HG03139 (cell line): Measurements from ENCODE around the gene ZNF705A.
"Not testable (repeated sequence)": the region's sequence is repeated elsewhere in the genome, so short reads cannot be mapped to it uniquely, and the experiment has no call there.

ENCODE experiments used
- ATAC-seq: cut with Tn5 transposase; IDR thresholded peaks from one replicate; pipeline ENCODE4 v1.9.1; 2021; ENCODE audit not compliant: unreplicated experiment

Gene ZNF705A

DNA sequence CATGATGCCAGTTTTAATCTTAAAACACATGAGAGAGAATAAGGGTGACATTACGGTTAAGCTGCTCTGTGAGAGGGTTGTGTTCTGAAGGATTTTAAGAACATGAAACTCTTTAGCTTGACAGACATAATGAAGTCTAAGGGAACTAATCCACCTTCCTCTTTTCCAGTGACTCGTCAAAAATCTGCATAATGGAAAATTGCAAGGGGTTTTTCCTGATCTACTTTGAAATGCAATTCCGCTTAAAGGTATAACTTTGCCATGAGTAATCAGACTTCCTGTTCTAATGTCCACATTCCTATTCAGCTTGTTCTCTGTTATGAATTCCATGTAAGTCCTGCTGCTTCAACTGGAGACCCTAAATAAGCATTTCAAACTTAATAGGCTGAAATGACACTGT lies at the start of gene ZNF705A:
ZNF705A (plus strand) TSS at position 171 of the 400 bp plus-strand sequence. CDS start 15,611 bp downstream, outside the sequence.
- ATAC-seq = no peak

DNA sequence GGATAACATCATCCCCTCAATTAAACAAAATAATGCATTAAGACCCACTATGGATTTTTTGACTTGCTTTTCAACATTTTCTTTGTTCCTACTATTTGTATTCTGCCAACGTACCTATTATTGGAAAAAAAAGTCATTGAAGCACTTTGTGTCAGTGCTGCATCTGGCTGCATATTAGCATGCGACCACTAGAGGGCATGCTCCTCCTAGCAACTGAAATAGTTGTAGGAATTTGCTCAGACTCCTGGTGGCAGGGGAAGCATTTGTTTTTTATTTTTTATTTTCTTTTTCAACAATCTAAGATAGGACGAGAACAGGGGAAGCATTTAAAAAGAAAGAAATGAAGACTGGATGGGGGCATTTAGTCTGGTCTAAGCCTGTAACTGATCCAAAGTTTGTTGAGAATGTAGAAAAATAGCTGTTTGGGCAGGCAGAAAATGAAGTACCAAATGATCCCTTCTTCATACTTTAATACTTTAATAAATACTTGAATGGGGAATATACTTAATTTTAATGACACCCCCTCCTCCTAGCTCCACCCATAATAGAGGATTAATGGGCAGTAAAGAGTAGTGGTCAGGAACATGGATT lies 47.9 kb upstream of the ZNF705A start:
- no peak for ATAC-seq

DNA sequence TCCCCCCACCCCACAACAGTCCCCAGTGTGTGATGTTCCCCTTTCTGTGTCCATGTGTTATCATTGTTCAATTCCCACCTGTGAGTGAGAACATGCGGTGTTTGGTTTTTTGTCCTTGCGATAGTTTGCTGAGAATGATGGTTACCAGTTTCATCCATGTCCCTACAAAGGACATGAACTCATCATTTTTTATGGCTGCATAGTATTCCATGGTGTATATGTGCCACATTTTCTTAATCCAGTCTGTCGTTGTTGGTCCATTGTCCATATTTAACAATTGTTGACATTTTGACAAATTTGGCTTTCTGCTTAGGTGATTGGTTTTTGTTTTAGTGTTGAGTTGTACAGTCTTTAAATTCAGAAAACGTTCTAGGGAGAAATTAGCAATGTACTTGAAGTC lies 43.7 kb upstream of the ZNF705A start:
- not testable (repeated sequence) for ATAC-seq

DNA sequence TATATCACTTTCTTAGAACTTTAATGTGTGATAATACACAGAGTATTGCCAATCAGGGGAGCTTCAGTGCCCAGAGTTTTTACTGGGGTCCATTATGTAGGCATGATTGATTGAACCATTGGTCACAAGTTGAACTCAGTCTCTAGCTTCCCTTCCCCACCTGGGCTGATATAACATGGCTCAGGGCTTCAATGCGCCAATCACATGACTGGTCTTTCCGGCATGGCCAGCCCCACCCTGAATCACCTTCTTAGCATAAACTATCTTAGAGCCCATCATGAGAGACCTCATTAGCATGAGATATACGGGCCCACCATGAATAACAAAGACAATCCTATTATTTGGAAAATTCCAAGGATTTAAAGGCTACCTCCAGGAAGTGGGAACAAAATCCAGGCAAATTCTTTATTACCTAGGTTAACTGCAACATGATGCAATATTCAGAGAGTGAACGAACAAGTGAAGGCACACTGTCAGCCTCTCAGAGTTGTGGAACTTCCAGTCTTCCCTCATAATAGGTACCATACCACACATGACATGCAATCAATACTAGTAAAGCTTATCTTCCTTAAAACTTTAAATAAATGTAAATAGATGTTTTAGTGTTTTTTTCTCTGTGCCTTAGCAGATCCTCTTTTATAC lies 36.6 kb upstream of the ZNF705A start:
- no peak for ATAC-seq

DNA sequence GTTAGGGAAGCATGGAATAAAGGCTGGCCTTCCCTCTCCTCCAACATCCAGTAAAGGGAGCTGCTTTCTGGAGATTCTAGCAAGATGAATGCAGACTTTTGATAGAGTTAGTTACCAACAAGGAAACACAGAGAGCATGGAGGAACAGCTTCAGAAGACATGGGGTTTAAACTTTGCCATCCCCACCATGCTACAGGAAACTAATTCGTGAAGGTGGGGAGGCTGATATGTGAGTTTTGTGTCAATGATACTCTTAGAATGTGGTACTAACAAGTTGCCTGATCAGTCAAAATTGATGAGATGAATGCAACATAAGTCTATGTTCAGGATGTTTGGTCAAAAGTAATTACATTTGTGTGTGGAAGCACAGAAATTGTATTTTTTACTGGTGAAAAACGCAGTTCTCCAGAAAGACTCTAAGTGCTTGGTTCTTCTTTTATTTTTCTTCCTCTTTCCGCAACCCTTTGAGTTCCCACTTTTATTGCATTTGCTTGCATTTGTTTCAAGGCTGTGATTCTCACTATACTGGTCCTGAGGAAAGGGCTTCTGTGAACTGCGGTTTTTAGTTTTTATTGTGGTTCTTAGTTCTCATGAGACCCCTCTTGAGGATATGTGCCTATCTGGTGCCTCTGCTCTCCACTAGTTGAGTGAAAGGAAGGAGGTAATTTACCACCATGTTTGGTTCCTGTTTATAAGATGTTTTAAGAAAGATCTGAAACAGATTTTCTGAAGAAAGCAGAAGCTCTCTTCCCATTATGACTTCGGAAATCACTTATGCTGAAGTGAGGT lies 33.5 kb upstream of the ZNF705A start, which contains the start of gene CLEC4A:
CLEC4A (plus strand) TSS at position 494 of the 789 bp plus-strand sequence; CDS start at position 756, 262 bp downstream.
- no peak for ATAC-seq

DNA sequence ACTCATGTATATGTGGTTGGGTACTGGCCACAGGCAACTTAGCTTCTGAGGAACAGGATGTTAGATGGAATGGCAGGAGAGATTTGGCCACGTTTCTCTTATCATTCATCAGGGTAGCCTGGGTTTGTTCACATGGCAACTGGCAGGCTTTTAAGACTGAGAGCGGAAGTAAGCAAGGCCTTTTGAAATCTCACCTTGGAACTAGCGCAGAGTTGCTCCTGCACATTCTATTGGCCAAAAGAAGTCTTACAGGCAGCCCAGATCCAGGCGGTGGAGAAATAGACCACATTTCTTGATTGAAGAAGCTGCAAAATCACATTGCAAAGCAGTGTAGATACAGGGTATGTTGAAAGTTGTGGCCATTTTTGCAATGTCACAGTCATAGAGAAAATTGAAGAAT lies 29.7 kb upstream of the ZNF705A start:
- ATAC-seq = no peak

DNA sequence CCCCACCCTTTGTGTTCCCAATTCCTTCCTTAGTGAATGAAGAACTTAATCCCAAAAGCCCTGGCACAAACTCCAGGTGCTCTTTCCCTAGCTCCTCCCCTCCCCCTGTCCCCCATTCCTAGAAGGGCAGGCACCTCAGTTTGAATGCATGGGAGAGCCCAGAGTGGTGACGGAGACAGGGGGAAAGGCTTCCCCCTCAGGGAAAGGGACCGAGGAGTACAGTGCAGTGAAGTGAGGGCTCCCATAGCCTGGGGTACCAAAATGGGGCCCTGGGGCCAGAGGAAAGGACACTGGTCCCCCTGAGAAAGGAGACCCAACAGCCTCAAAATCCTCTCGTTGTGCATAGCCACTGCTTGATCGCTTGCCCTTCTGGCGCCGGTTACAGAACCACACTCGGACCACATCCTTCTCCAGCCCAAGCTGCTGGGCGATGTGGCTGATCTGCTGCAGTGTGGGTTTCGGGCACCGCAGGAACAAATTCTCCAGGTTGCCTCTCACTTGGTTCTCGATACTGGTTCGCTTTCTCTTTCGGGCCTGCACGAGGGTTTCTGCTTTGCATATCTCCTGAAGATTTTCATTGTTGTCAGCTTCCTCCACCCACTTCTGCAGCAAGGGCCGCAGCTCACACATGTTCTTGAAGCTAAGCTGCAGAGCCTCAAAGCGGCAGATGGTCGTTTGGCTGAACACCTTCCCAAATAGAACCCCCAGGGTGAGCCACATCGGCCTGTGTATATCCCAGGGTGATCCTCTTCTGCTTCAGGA lies 23.0 kb upstream of the ZNF705A start:
- not testable (repeated sequence) for ATAC-seq

DNA sequence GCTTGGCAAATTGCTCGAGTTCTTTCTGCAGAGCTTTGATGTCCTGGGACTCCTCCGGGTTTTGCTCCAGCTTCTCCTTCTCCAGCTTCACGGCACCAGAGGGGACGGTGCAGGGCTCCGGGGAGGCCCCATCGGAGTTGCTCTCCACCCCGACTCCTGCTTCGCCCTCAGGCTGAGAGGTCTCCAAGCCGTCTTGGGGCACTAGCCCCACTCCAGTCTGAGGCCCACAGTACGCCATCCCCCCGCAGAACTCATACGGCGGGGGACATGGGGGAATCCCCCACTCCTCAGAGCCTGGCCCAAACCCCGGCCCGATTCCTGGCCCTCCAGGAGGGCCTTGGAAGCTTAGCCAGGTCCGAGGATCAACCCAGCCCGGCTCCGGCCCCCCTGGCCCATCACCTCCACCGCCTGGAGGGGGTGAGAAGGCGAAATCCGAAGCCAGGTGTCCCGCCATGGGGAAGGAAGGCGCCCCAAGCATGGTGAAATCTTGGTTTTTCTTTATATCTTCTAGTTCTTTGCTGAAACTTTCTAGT lies 22.4 kb upstream of the ZNF705A start:
- not testable (repeated sequence) for ATAC-seq

DNA sequence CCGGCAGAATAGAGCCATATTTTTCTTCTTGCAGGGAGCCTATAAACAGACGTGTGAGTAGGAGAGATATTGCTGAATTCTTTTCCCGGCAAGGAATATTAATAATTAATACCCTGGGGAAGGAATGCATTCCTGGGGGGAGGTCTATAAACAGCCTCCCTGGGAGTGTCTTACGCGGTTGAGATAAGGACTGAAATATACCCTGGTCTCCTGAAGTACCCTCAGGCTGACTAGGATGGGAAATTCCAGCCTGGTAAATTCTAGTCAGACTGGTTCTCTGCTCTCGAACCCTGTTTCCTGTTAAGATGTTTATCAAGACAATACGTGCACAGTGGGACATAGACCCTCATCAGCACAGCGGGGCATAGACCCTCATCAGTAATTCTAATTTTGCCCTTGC lies 15.2 kb upstream of the ZNF705A start:
- ATAC-seq = not testable (repeated sequence)

DNA sequence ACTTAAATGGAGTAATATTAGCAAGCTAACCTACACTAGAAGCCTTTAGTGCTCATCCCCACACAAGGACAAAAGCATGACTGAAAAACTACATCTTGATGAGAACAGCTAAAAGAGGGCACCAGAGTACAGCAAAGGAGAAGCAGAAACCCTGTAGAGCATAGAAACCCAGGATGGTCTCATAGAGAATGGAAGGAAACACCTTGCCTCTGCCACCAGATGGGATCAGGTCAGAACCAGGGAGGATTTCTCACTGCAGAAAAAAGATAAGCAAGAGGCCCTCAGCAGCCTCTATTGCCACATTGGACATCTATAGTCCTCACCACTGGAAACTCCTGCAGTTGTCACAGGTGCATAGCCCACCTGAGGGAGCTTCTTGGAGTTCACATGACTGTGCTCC lies 13.6 kb upstream of the ZNF705A start:
- ATAC-seq = no peak

DNA sequence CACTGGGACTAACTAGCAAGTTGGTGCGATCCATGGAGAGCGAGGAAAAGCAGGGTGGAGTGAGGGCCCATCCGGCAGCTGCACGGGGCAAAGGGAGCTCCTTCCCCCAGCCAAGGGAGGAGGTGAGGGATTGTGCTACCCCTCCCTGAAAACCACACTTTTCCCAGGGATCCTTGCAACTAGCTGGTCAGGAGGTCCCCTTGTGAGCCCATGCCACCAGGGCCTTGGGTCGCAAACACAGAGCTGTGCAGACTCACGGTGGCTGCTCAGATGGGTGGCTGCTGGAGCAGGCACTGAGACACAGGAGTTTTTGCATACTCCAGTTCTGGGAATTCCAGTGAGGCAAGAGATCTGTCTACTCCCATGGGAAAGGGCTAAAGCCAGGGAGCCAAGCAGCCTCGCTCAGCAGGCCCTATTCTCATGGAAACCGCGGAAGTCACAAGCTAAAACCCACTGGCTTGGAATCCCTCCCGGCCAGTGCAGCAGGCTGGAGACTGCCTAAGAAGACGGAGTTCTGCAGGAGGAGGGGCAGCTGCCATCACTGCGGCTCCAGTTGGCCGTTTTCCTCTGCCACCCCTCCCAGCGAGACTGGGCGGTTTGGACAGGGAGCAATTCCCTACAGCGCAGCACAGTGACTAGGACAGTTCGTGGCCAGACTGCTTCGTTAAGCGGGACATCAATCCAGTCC lies 10.9 kb upstream of the ZNF705A start:
- no peak for ATAC-seq

DNA sequence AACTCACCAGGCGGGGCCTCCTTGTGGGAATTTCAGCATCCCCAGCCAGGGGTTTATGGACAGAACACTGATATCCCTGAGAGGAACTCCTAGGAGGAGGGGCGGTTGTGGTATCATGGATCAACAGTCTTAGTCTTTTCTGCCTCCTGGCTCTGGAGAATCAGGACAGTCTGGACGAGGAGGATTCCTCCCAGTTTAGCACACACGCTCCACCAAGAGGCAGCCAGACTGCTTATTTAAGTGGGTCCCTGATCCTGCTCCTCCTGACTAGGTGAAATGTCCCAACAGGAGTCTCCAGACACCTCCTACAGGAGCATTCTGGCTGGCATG lies 10.4 kb upstream of the ZNF705A start:
- no peak for ATAC-seq

DNA sequence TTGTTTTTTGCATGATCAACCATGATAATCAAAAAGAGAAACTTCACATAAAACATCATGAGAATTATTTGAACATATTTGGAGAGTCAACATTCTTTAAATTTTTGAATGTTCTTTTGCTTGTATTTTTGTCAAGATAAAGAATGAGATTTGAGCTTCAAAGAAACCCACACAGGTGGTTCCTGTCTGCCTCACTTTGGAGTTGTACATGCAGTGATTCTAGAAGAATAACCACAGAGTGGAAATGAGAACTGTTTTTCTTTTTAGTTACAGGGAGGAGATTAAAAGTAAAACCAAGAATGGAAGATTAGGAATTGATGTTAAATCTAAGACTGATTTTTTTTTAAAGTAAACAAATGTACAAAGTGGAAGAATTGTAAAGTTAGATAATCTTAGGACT lies 2.3 kb upstream of the ZNF705A start:
- no peak for ATAC-seq

DNA sequence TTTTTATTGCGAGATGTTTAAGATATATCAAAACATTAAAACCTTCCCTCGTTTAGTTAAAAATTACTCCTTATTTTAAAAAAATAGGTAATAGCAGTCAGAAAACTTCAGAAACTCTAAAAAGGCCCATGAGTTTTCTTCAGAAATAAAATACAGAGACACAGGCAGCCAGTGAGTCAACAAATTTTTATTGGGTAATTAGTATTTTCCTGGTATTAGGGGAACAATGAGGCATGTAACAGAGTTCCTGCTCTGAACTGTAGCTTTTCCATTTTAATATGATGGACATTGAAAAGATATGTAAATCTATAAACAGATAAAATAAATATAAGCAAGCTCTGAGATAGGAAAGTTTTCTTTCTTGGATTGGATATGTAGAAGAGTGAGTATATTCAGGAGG lies 399 bp upstream of the ZNF705A start:
- no peak for ATAC-seq

DNA sequence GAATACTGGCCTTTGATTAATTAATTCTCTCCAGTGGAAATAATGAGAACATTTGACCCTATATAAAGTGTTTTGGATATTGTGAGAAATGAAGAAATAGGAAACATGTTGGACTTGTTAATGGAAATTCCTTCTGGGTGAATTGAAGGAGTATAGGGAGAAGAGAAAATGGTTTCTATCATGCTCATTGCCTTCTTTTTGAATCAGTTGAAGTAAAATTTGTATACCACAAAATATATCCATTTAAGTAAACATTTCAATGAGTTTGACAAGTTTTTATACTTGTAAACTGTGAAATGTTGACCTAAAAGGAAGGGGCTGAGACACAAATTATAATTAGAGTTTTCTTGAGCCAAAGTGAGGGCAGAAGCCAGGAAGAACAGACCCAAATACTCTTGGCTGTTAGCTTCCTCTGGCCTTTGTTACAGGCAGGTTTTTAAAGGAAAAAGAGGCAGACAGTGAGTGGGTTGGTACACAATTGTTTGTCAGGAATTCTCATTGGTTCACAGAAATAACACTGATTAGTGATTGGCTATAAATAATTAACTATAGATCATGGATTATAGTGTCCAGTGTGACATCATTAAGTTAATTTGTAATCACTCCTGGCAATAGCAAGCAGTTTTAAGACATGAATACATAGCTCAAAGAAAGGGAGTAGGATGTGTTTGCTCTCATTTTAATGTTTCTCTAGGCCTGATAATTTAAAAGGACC lies 826 bp downstream of the ZNF705A start:
- ATAC-seq = no peak

DNA sequence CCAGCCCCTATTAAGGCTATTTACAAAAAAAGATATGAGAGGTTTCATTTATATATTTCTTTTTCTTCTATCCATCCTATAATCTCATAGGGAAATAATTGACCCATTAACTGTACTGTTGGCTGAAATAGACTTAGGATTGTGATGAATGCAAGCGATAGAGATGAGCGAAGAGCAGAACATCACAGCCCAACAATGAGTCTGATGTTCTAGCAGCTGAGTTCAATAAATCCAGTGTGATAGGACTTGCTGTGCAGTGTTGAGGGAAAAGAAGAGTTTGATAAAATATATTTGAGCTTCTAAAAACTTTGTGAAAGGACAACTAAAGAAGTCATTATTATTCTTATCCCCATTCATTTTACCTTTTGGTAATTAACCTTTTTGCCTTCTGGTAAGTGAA lies 16.1 kb downstream of the ZNF705A start:
- not testable (repeated sequence) for ATAC-seq

DNA sequence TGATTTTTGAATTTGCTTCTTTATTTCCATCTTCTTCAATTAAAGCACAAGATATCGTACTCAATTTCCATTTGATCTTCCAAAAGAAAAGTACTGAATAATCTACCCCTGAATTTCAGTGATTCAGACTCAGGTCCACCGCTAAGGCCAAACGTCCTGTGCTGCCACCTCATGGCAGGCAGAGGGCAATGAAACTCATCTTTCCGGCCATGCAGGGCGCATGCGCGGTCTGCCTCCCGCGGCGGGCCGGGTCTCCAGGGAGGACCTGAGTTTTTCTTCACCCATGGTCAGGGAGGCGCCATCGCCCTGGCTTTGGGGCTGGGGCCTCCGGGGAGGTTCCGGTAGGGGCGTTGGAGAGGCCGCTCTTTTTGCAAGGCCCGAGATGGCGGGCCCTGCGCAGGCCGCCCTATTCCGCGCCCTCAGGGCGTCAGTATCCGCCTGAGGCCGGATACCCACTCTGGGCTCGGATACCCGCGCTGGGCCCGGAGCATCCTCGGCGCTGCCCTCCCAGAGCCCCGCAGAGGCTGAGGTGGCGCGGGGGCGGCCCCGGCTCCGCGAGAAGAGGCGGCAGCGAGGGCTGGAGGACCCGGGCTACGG lies 23.3 kb downstream of the ZNF705A start:
- not testable (repeated sequence) for ATAC-seq

DNA sequence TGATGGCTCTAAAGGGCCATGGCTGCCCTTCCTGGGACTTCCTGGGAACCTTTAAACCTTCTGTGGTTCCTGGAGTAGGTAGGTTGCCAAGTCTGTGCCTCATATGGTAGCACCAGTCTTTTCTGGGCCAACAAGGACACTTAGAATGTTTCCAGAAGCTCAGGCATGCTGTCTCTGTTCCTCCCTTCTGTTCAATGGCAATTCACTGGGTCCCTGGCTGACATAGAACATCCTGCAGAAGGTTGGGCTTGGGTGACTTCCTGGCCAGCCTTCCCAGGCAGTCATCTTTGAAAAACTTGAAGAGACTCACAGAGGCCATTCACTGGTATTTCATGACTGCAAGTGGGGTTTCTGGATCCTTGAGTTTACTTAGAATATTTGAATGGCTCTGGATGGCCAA lies 24.5 kb downstream of the ZNF705A start:
- ATAC-seq = not testable (repeated sequence)

DNA sequence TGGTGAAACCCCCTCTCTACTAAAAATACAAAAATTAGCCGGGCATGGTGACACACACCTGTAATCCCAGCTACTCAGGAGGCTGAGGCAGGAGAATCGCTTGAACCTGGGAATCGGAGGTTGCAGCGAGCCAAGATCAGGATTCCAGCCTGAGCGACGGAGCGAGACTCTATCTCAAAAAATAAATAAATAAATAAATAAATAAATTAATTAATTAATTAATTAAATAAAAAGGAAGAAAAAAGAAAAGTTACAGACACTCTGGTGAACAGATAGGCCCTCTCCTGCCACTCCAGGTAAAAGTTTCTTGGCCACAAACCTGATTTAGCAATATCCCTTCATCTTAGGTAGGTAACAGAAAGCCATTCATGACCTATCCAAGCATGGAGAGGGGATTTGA lies 26.1 kb downstream of the ZNF705A start:
- not testable (repeated sequence) for ATAC-seq
